Gastrocnemius medialis (tissue), 4 donors: Measurements from ENCODE around the gene SCO2. TPM values are rescaled to one million over a fixed set of nuclear protein-coding genes. Genes with fewer than 3 reads are reported as not detected.
A peak's percentile ranks its signal among the peaks of the same experiment; 100 is the strongest.

Experiments
- ATAC-seq, 2 donors: fragments of 150-250 bp; one replicate each; pipeline ENCODE4 v1.9.1; 2016
- DNase-seq, 2 donors: peaks; one replicate each; pipeline ENCODE4 v3.0.0-alpha.2; 2019
- H3K27ac ChIP-seq, 4 donors: fragments of 200-600 bp; sonication (generic); 1 replicate in 1 of 4; 2 replicates in 3 of 4; pipeline ENCODE4 v1.5.1; 2016 to 2018; ENCODE audit warnings: mild to moderate bottlenecking in 2 of 4, moderate library complexity in 1 of 4
- H3K27me3 ChIP-seq, 3 donors: fragments of 200-600 bp; sonication (generic) in 2 of 3; 1 replicate in 1 of 3; 2 replicates in 2 of 3; pipeline versions ENCODE4 v1.5.1 to v1.6.0; 2016 to 2019; ENCODE audit warnings: mild to moderate bottlenecking in 1 of 3, moderate library complexity in 1 of 3
- H3K36me3 ChIP-seq, 2 donors: fragments of 200-600 bp; sonication (generic) in 1 of 2; one replicate each; pipeline ENCODE4 v1.5.1; 2017 to 2018
- H3K4me1 ChIP-seq, 2 donors: fragments of 200-600 bp; sonication (generic) in 1 of 2; one replicate each; pipeline ENCODE4 v1.5.1; 2016 to 2017; ENCODE audit warnings: mild to moderate bottlenecking in 2 of 2
- H3K4me3 ChIP-seq, 4 donors: fragments of 200-600 bp; sonication (generic) in 3 of 4; 1 replicate in 1 of 4; 2 replicates in 3 of 4; pipeline ENCODE4 v1.5.1; 2016 to 2019; ENCODE audit warnings: mild to moderate bottlenecking in 2 of 4
- H3K9me3 ChIP-seq, 3 donors: fragments of 200-600 bp; sonication (generic) in 2 of 3; 1 replicate in 1 of 3; 2 replicates in 2 of 3; pipeline ENCODE4 v1.5.1; 2016 to 2019
- POLR2A ChIP-seq, 2 donors: fragments of 450-650 bp; IDR thresholded peaks; one replicate each; pipeline ENCODE4 v1.6.1; 2017; ENCODE audit warnings: antibody characterized with exemption in 2 of 2, mild to moderate bottlenecking in 2 of 2, moderate library complexity in 2 of 2
- in situ Hi-C, 4 donors: fragments of 200-750 bp; cut with MboI; loops; one replicate each; pipeline versions ENCODE4 v1.15.0 to v1.8.0; 2017; ENCODE audit warnings: low sequenced_read_pairs in 4 of 4
- intact Hi-C: fragments of 100-400 bp; cut with DNase I; formaldehyde crosslinking; loops from one replicate; pipeline ENCODE4 v1.15.1; 2023; ENCODE audit warnings: low total_unique reads
- total RNA-seq, 4 donors: library from RNA; depleted of rRNA; stranded (reverse); fragments of >200 nt; gene quantifications; one replicate each; pipeline versions ENCODE4 v1.1.0 to v1.2.3, GENCODE V29; 2016
- TF ChIP-seq, protein P1 (sequence below), 5 experiments: fragments of 450-650 bp in 3 of 5; fragments of 200-600 bp in 2 of 5; sonication (generic) in 2 of 5; IDR thresholded peaks in 4 of 5; conservative IDR thresholded peaks in 1 of 5; 1 replicate in 4 of 5; 2 replicates in 1 of 5; pipeline ENCODE4 v1.5.1; 2016 to 2019; ENCODE audit warnings: antibody characterized with exemption in 5 of 5, mild to moderate bottlenecking in 3 of 5, moderate library complexity in 3 of 5

SCO2 gene
- total RNA-seq, 4 donors from 2014 or later = 1.0 to 2.3 TPM; not detected in 2

DNA sequence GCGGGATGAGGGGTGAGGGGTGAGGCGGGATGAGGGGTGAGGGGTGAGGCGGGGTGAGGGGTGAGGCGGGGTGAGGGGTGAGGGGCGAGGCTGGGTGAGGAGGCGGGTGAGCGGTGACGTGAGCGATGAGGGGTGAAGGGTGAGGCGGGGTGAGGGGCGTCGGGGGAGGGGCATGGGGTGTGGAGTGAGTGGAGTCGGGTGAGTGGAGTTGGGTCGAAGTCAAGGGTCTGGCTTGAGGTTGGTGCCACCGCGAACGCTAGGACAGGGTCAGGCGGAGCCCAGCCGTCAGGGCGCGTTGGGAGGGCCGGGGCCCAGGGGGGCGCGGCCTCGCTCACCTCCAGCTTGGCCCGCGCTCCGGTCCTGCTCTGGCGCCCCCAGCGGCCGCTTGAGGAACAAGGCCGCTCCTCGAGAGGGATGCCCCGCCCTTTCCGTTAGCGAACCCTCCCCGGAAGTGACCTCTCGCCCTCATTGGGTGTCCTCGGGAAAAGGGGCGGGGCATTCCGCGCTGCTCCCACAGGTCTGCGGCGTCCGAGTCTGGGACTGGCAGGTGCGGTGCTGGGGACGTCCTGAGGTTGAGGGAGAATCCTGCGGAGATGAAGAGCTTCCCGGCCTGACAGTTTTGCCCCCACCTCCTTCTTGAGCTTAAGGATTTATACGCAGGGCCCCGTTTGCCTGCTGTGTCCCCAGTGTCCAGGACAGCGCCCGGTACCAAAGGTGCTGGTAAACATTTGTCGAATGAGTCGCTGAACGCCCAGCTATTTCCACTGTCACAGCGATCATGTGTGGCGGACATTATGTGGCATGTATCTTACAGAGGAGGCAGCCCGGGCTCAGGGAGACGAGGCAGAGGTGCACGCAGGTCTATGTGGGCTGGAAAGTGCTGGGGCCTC lies 37.4 kb upstream of the SCO2 start, which contains the start of gene SYCE3:
Gene SYCE3 (minus strand): TSS at position 397 of the 890 bp plus-strand sequence. CDS start 6,514 bp downstream, outside the sequence.
- intact Hi-C loops = loop anchor here (1.0 kb wide), 1 partner anchor 20 kb away; the partner anchor contains the start of gene CHKB
- in situ Hi-C loops = no loop called here

DNA sequence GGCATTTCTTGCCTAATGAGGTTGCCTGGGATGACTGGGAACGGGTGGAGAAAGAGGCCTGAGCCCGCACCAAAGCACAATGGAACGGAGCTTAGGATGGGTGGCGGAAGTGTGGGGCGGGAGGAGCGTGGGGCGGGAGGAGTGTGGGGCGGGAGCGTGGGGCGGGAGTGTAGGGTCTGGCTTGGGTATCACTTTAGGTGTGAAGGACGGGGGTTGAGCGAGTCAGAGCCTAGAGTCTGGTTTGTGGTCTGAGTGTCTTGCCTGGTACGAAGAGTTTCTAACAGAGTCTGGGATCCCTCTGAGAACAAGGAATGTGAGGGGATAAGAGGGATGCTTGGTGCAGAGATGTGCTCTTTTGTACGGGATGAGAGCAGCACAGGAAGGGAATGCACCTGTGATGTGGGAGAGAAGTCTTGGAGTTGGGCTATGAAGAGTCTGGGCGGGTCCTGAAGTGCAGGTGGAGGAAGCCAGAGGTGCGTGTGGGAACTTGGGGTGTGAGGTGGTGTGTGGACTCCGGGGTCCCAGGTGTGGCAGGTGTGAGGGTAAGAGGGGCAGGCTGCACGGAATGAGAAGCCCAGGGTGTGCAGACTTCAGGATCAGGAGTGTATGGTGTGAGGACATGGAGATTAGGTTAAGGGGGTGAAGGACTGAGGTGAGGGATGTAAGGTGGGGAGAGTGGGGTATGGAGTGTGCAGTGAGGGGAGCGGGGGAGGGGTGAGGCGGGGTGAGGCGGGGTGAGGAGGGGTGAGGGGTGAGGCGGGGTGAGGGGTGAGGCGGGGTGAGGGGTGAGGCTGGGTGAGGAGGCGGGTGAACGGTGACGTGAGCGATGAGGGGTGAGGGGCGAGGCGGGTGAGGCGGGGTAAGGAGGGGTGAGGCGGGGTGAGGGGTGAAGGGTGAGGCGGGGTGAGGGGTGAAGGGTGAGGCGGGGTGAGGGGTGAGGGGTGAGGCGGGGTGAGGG lies 36.3 kb upstream of the SCO2 start:
- Histone ChIP-seq H3K27me3 (no peaks in the 10 kb centered on the region), H3K27ac (no peak overlapping the region), H3K4me1 (peaks cover 0 to 10% of the 10 kb centered on the region in 2 donors), H3K4me3 (no peak overlapping the region), H3K36me3 (no peaks in the 10 kb centered on the region), H3K9me3 (no peaks in the 10 kb centered on the region)
- TF ChIP-seq, protein P1, sequence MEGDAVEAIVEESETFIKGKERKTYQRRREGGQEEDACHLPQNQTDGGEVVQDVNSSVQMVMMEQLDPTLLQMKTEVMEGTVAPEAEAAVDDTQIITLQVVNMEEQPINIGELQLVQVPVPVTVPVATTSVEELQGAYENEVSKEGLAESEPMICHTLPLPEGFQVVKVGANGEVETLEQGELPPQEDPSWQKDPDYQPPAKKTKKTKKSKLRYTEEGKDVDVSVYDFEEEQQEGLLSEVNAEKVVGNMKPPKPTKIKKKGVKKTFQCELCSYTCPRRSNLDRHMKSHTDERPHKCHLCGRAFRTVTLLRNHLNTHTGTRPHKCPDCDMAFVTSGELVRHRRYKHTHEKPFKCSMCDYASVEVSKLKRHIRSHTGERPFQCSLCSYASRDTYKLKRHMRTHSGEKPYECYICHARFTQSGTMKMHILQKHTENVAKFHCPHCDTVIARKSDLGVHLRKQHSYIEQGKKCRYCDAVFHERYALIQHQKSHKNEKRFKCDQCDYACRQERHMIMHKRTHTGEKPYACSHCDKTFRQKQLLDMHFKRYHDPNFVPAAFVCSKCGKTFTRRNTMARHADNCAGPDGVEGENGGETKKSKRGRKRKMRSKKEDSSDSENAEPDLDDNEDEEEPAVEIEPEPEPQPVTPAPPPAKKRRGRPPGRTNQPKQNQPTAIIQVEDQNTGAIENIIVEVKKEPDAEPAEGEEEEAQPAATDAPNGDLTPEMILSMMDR (IDR thresholded peaks at IDR 0.05 in 4 of 5, conservative IDR thresholded peaks at IDR 0.05 in 1 of 5) = no peak
- TF ChIP-seq POLR2A (IDR thresholded peaks at IDR 0.05) = no peak
- in situ Hi-C loops (no loop called here), intact Hi-C loops (loop anchor here (1.0 kb wide), 1 partner anchor 21 kb away; the partner anchor contains the start of gene CHKB)
- no peak for DNase-seq
- no peak for ATAC-seq

More for the DNA sequence above, 37.4 kb upstream of the SCO2 start, which contains the start of gene SYCE3:
- Histone ChIP-seq H3K4me3 (peak within 1 kb of the TSS; percentile 67 to 87 (median 68)), H3K27ac (peak within 1 kb of the TSS; percentile 77 to 82 (median 81)), H3K27me3 (no peaks in the 10 kb centered on the region), H3K4me1 (peaks cover 0 to 10% of the 10 kb centered on the region in 2 donors), H3K9me3 (no peaks in the 10 kb centered on the region), H3K36me3 (peaks cover 0 to 6% of the 10 kb centered on the region in 2 donors)
- ATAC-seq (peak; percentile 96 to 99), DNase-seq (peak; percentile 96 to 97)
- peak; percentile 78 to 81 for TF ChIP-seq POLR2A (IDR thresholded peaks at IDR 0.05)
- TF ChIP-seq, protein P1 (IDR thresholded peaks at IDR 0.05 in 4 of 5, conservative IDR thresholded peaks at IDR 0.05 in 1 of 5) = peak; percentile 95 to 98 (median 97)

DNA sequence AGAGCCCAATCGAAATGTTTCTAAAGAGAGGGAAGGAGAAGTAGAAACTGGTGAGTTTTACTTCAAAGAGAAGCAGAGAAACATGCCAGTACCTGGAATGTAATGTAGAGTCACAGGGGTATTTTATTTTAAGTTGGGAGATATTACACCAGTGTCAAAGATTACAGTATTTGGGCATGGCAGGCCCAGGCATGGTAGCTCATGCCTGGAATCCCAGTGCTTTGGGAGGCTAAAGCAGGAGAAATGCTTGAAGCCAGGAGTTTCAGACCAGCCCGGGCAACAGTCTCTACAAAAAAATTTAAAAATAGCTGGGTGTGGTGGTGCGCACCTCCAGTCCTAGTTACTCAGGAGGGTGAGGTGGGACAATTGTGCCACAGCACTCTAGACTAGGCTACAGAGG lies 34.6 kb upstream of the SCO2 start:
- no peak overlapping the region for H3K27ac ChIP-seq
- H3K4me3 ChIP-seq = no peak overlapping the region
- peaks cover 0 to 10% of the 10 kb centered on the region in 2 donors for H3K4me1 ChIP-seq
- no peaks in the 10 kb centered on the region for H3K27me3 ChIP-seq
- ATAC-seq = no peak
- in situ Hi-C loops (no loop called here), intact Hi-C loops (no loop called here)
- no peaks in the 10 kb centered on the region for H3K9me3 ChIP-seq
- no peak for DNase-seq
- no peak for TF ChIP-seq POLR2A (IDR thresholded peaks at IDR 0.05)
- TF ChIP-seq, protein P1 (IDR thresholded peaks at IDR 0.05 in 4 of 5, conservative IDR thresholded peaks at IDR 0.05 in 1 of 5) = no peak
- no peaks in the 10 kb centered on the region for H3K36me3 ChIP-seq

DNA sequence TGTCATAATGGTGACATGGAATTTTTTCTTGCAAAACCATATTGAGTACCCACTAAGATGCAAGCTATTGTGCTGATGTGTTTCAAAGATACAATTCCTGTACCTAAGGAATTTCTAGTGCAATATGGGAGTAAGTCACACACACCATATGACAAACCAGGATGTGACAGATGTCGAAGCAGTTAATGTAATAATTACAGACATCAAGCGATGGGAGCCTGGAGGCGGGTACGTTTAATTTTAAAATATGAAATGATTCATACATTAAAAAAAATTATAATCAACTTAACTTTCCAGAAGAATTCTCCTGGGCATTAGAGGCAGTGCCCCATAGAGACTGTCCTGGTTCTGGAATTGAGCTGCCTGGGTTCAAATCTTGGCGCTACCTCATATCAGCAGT lies 31.3 kb upstream of the SCO2 start:
- DNase-seq = no peak
- no peaks in the 10 kb centered on the region for H3K4me1 ChIP-seq
- H3K27ac ChIP-seq = no peak overlapping the region
- intact Hi-C loops (no loop called here), in situ Hi-C loops (no loop called here)
- no peak for TF ChIP-seq POLR2A (IDR thresholded peaks at IDR 0.05)
- TF ChIP-seq, protein P1 (IDR thresholded peaks at IDR 0.05 in 4 of 5, conservative IDR thresholded peaks at IDR 0.05 in 1 of 5) = no peak
- no peaks in the 10 kb centered on the region for H3K36me3 ChIP-seq
- no peak overlapping the region for H3K4me3 ChIP-seq
- H3K9me3 ChIP-seq = no peaks in the 10 kb centered on the region
- no peaks in the 10 kb centered on the region for H3K27me3 ChIP-seq
- no peak for ATAC-seq
